ENCODE data around the gene ARG2. TPM values are rescaled to one million over a fixed set of nuclear protein-coding genes. Genes with fewer than 3 reads are reported as not detected.

ARG2 gene
- total RNA-seq, 1 donor from 2014 or later, result 78.7 TPM

DNA sequence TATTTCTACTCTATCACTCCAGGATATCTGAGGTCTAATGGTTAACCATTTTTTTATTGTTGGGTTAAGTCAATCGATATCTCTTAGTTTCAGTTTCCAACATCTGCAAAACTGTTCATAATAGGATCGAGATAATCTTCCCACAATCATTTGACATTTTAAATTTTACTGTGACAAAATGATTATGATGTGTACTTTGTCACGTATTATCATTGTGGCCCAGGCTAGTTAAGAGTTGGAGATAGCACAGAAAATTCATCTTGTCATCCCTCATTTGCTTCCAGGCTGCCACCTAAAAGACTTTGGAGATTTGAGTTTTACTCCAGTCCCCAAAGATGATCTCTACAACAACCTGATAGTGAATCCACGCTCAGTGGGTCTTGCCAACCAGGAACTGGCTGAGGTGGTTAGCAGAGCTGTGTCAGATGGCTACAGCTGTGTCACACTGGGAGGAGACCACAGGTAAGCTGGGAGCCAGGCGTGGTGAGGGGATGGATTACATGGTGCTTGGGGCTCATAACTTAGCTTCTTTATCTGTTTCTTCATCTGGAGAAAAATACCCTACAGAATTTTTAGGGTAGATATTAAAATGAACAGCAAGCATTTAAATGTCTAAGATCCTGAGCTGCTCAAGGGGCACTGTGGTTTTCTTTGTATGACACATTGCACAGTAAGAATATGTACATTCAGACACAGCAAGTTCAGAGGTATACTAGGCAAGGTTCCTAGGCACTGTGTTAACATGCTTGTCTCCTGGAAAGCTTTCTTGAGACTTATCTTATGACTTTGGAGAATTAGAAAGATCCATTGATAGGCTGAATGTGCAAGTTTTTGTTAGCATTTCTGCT is 22.4 kb downstream of the ARG2 start:
- TF ChIP-seq CTCF (IDR thresholded peaks at IDR 0.05; ENCODE audit: partially characterized antibody, unreplicated experiment), result no peak
- Mint-ChIP-seq H3K27me3 (ENCODE audit: unreplicated experiment) (peaks cover 2% of the 10 kb centered on the region), H3K36me3 (ENCODE audit: unreplicated experiment) (no peaks in the 10 kb centered on the region), H3K4me3 (ENCODE audit: unreplicated experiment) (no peak overlapping the region), H3K4me1 (ENCODE audit: low read depth, unreplicated experiment) (peaks cover 6% of the 10 kb centered on the region), H3K27ac (ENCODE audit: unreplicated experiment) (no peak overlapping the region), H3K9me3 (ENCODE audit: unreplicated experiment) (no peaks in the 10 kb centered on the region)
- DNase-seq, result no peak

DNA sequence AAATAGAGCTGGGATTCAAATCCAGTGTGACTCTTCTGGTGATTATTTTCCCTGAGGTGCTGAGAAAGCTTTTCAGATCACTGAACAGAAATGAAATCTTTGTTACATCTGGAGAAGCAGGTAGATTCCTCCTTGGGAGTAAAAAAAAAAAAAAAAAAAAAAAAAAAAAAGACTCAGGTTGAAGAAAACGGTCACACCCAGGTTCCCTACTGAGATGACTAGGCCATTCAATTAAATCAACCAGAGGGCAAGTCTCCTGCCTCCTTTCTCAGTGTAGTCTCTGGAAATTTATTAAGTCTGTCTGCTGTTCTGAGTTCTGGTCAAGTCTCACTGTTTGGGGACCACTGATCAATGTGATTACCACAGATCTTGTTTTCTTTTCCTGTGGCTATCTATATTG is 24.0 kb downstream of the ARG2 start:
- H3K9me3 Mint-ChIP-seq (ENCODE audit: unreplicated experiment), result no peaks in the 10 kb centered on the region
- no peak for DNase-seq
- peak overlapping the region; percentile 34 for H3K4me3 Mint-ChIP-seq (ENCODE audit: unreplicated experiment)
- H3K27ac Mint-ChIP-seq (ENCODE audit: unreplicated experiment), result no peak overlapping the region
- H3K27me3 Mint-ChIP-seq (ENCODE audit: unreplicated experiment), result peaks cover 2% of the 10 kb centered on the region
- no peak for TF ChIP-seq CTCF (IDR thresholded peaks at IDR 0.05; ENCODE audit: partially characterized antibody, unreplicated experiment)
- H3K4me1 Mint-ChIP-seq (ENCODE audit: low read depth, unreplicated experiment), result peaks cover 6% of the 10 kb centered on the region
- H3K36me3 Mint-ChIP-seq (ENCODE audit: unreplicated experiment), result no peaks in the 10 kb centered on the region

DNA sequence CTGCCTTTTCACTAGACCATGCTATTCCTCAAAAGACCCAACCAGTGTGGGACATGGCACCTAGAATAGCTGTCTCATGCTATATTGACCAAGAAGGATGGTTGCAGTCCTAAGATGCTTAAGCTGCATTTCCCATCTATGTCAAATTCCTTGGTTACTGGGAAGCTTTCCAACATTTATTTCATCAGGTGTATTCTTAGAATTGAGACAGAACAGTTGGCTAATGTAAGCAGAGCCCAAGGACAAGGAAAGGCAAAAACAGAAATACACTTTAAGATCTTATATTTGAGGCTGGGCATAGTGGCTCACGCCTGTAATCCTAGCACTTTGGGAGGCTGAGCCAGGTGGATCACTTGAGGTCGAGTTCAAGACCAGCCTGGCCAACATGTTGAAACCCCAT is 24.7 kb downstream of the ARG2 start:
- Mint-ChIP-seq H3K36me3 (ENCODE audit: unreplicated experiment) (no peaks in the 10 kb centered on the region), H3K27me3 (ENCODE audit: unreplicated experiment) (no peaks in the 10 kb centered on the region), H3K4me3 (ENCODE audit: unreplicated experiment) (no peak overlapping the region), H3K27ac (ENCODE audit: unreplicated experiment) (no peak overlapping the region), H3K4me1 (ENCODE audit: low read depth, unreplicated experiment) (peaks cover 6% of the 10 kb centered on the region), H3K9me3 (ENCODE audit: unreplicated experiment) (no peaks in the 10 kb centered on the region)
- no peak for DNase-seq
- no peak for TF ChIP-seq CTCF (IDR thresholded peaks at IDR 0.05; ENCODE audit: partially characterized antibody, unreplicated experiment)

GRCh38 chr14:67645414-67645813 is 25.7 kb downstream of the ARG2 start:
- Mint-ChIP-seq H3K27ac (ENCODE audit: unreplicated experiment) (no peak overlapping the region), H3K9me3 (ENCODE audit: unreplicated experiment) (no peaks in the 10 kb centered on the region), H3K4me3 (ENCODE audit: unreplicated experiment) (no peak overlapping the region), H3K27me3 (ENCODE audit: unreplicated experiment) (no peaks in the 10 kb centered on the region), H3K4me1 (ENCODE audit: low read depth, unreplicated experiment) (peaks cover 9% of the 10 kb centered on the region), H3K36me3 (ENCODE audit: unreplicated experiment) (no peaks in the 10 kb centered on the region)
- TF ChIP-seq CTCF (IDR thresholded peaks at IDR 0.05; ENCODE audit: partially characterized antibody, unreplicated experiment), result no peak
- no peak for DNase-seq

DNA sequence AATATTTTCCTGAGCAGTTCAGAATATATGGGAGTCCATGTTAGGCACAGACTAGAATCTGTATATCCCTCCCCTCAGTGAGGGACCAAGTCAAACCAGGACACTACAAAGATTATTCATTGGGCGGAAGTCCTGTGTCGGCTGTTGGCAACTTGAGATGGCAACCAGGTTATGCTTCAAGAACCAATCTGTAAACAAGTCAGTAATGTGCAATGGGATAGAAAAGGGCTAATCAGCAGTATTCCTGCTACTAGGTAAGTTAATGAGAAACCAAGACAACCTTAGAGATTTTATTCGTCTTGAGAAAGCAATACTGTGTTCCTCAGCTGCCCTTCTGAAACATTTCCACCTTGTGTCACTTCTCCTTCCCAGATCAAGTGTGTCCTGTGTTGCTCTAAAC is 26.4 kb downstream of the ARG2 start:
- no peak for DNase-seq
- Mint-ChIP-seq H3K4me3 (ENCODE audit: unreplicated experiment) (no peak overlapping the region), H3K9me3 (ENCODE audit: unreplicated experiment) (peaks cover 2% of the 10 kb centered on the region), H3K4me1 (ENCODE audit: low read depth, unreplicated experiment) (peaks cover 16% of the 10 kb centered on the region), H3K27ac (ENCODE audit: unreplicated experiment) (no peak overlapping the region), H3K27me3 (ENCODE audit: unreplicated experiment) (no peaks in the 10 kb centered on the region), H3K36me3 (ENCODE audit: unreplicated experiment) (no peaks in the 10 kb centered on the region)
- TF ChIP-seq CTCF (IDR thresholded peaks at IDR 0.05; ENCODE audit: partially characterized antibody, unreplicated experiment), result no peak
